Endothelial cell of umbilical vein (primary cell): Measurements from ENCODE around the gene CD48. TPM values are rescaled to one million over a fixed set of nuclear protein-coding genes. Genes with fewer than 3 reads are reported as not detected.

Experiments
- BruUV-seq: library from RNA; stranded (reverse); fragments of 400-500 nt; replicated peaks from 2 replicates; lab custom pipeline; 2021; lab: Mats Ljungman, UMichigan
- CTCF ChIA-PET: fragments of 300-600, 350-600 bp; sonication (Branson Sonifier 250); formaldehyde crosslinking; loops from one replicate; lab custom pipeline; 2021; ENCODE audit warnings: antibody characterized with exemption, inconsistent platforms; lab: Charles Lee
- POLR2A ChIA-PET: fragments of 300-600, 350-600 bp; sonication (Branson Sonifier 250); formaldehyde crosslinking; loops from one replicate; lab custom pipeline; 2021; ENCODE audit warnings: antibody characterized with exemption, inconsistent platforms; lab: Charles Lee
- DNase-seq: peaks from one replicate; pipeline ENCODE4 v3.0.0-alpha.2; 2011; ENCODE audit warnings: low read depth, low spot score
- FAIRE-seq: peaks from 2 replicates; lab custom pipeline; 2011; peaks lifted over from hg19 to GRCh38; lab: Jason Lieb, UNC
- H2AFZ ChIP-seq: 2 replicates; pipeline ENCODE4 v1.6.0; 2012; ENCODE audit warnings: low read depth, low read length, control low read depth, inconsistent platforms
- H3K27ac ChIP-seq: 2 replicates; pipeline ENCODE4 v1.5.1; 2011; ENCODE audit warnings: low read depth, mild to moderate bottlenecking, control low read depth, low read length, moderate library complexity; ENCODE audit not compliant: insufficient read depth
- H3K27me3 ChIP-seq, 2 experiments: 2 replicates each; pipeline versions ENCODE4 v1.6.0 to v1.6.1; 2011; ENCODE audit warnings: low read length in 2 of 2, mixed read lengths in 1 of 2; ENCODE audit not compliant: control insufficient read depth in 2 of 2, insufficient read depth in 2 of 2
- H3K36me3 ChIP-seq, 2 experiments: 2 replicates in 1 of 2; 3 replicates in 1 of 2; pipeline ENCODE4 v1.5.1; 2011; ENCODE audit warnings: low read length in 2 of 2, mild to moderate bottlenecking in 1 of 2, moderate library complexity in 1 of 2; ENCODE audit not compliant: control insufficient read depth in 2 of 2, insufficient read depth in 2 of 2; ENCODE audit errors: extremely low read depth in 1 of 2
- H3K4me1 ChIP-seq: 3 replicates; pipeline ENCODE4 v1.5.1; 2011; ENCODE audit warnings: mild to moderate bottlenecking, low read length; ENCODE audit not compliant: control insufficient read depth, insufficient read depth; ENCODE audit errors: extremely low read depth
- H3K4me2 ChIP-seq: 2 replicates; pipeline ENCODE4 v1.6.1; 2011; ENCODE audit warnings: low read length, control low read depth, mixed read lengths; ENCODE audit not compliant: insufficient read depth
- H3K4me3 ChIP-seq, 3 experiments: fragments of 200-600 bp in 1 of 3; sonication (generic), shearing (Covaris generic) in 1 of 3; replicated peaks in 1 of 3; 2 replicates each; pipeline ENCODE4 v1.5.1; 2011 to 2016; ENCODE audit warnings: control low read depth in 3 of 3, low read length in 3 of 3, mild to moderate bottlenecking in 2 of 3, inconsistent platforms in 1 of 3, low read depth in 1 of 3, moderate library complexity in 1 of 3; ENCODE audit not compliant: insufficient read depth in 1 of 3
- H3K79me2 ChIP-seq: 2 replicates; pipeline ENCODE4 v1.6.0; 2012; ENCODE audit warnings: low read length, inconsistent platforms; ENCODE audit not compliant: control insufficient read depth, insufficient read depth
- H3K9ac ChIP-seq: replicated peaks from 2 replicates; pipeline ENCODE3; 2011; ENCODE audit warnings: low read length, control low read depth; ENCODE audit not compliant: insufficient read depth; ENCODE audit errors: extremely low read depth
- H3K9me1 ChIP-seq: replicated peaks from 3 replicates; pipeline ENCODE4 v1.6.0; 2011; ENCODE audit warnings: mild to moderate bottlenecking, low read length; ENCODE audit not compliant: control insufficient read depth, insufficient read depth; ENCODE audit errors: extremely low read depth
- H3K9me3 ChIP-seq: replicated peaks from 2 replicates; pipeline ENCODE4 v1.5.1; 2012; ENCODE audit warnings: low read length, inconsistent platforms; ENCODE audit not compliant: control insufficient read depth, insufficient read depth
- H4K20me1 ChIP-seq: replicated peaks from 2 replicates; pipeline ENCODE3; 2011; ENCODE audit warnings: mild to moderate bottlenecking, low read length; ENCODE audit not compliant: control insufficient read depth, insufficient read depth; ENCODE audit errors: extremely low read depth
- CTCF ChIP-seq, 2 donors: IDR thresholded peaks; 1 replicate in 1 of 2; 2 replicates in 1 of 2; pipeline ENCODE4 v1.5.1; 2011; ENCODE audit warnings: low read length in 2 of 2, mild to moderate bottlenecking in 2 of 2, moderate library complexity in 2 of 2, control low read depth in 1 of 2, inconsistent platforms in 1 of 2, low read depth in 1 of 2; ENCODE audit not compliant: insufficient read depth in 1 of 2; ENCODE audit errors: extremely low read depth in 1 of 2
- EZH2 ChIP-seq: IDR thresholded peaks from 2 replicates; pipeline ENCODE4 v1.6.1; 2012; ENCODE audit warnings: borderline replicate concordance, low read depth, mild to moderate bottlenecking, moderate library complexity, low read length, inconsistent platforms; ENCODE audit not compliant: severe bottlenecking
- FOS ChIP-seq: IDR thresholded peaks from 2 replicates; pipeline ENCODE4 v1.6.1; 2011; ENCODE audit warnings: mild to moderate bottlenecking, low read length, moderate library complexity, borderline replicate concordance; ENCODE audit not compliant: insufficient read depth
- GATA2 ChIP-seq: IDR thresholded peaks from 2 replicates; pipeline ENCODE4 v1.7.0; 2011; ENCODE audit warnings: low read depth, mild to moderate bottlenecking, moderate library complexity, mixed read lengths, low read length; ENCODE audit not compliant: insufficient read length, insufficient read depth
- JUN ChIP-seq: IDR thresholded peaks from 2 replicates; pipeline ENCODE4 v1.6.1; 2011; ENCODE audit warnings: borderline replicate concordance, low read depth; ENCODE audit not compliant: insufficient read length, insufficient read depth
- MYC ChIP-seq: IDR thresholded peaks from one replicate; pipeline ENCODE4 v1.6.1; 2011; ENCODE audit warnings: mild to moderate bottlenecking, low read depth, low read length
- POLR2A ChIP-seq: IDR thresholded peaks from 2 replicates; pipeline ENCODE4 v1.6.1; 2012; ENCODE audit warnings: low read depth, mild to moderate bottlenecking, control low read depth, low read length
- POLR2AphosphoS5 ChIP-seq: IDR thresholded peaks from 2 replicates; pipeline ENCODE4 v1.6.1; 2012; ENCODE audit warnings: low read depth, mild to moderate bottlenecking, control low read depth, low read length, moderate library complexity; ENCODE audit not compliant: insufficient read depth
- dilution Hi-C: fragments of 300-500 bp; cut with MboI; formaldehyde crosslinking; loops from one replicate; pipeline ENCODE4 v1.15.0; 2019; ENCODE audit warnings: low sequenced_read_pairs; ENCODE audit not compliant: extremely low pct_ligation_motif_present
- intact Hi-C: fragments of 100-400 bp; cut with micrococcal nuclease; formaldehyde crosslinking; loops from one replicate; pipeline ENCODE4 v1.10.0; 2022
- polyA plus RNA-seq, 4 experiments: library from polyadenylated mRNA; depleted of rRNA in 3 of 4; stranded (reverse) in 3 of 4; unstranded in 1 of 4; fragments of >200 nt; gene quantifications; 2 replicates each; pipeline versions ENCODE4 v1.2.1 to v1.2.3, GENCODE V29; 2011 to 2012; ENCODE audit warnings: missing spikeins in 1 of 4
- total RNA-seq: library from RNA; stranded (reverse); gene quantifications from 2 replicates; pipeline ENCODE4 v1.2.3, GENCODE V29; 2021
- TF ChIP-seq, protein P1 (sequence below): IDR thresholded peaks from 2 replicates; pipeline ENCODE4 v1.6.1; 2011; ENCODE audit not compliant: insufficient read depth, insufficient read length

The CD48 gene
- total and polyA plus RNA-seq, 2 donors (not counting 3 experiments of a cell fraction or from before 2014, with no cell fraction given), result not detected

DNA sequence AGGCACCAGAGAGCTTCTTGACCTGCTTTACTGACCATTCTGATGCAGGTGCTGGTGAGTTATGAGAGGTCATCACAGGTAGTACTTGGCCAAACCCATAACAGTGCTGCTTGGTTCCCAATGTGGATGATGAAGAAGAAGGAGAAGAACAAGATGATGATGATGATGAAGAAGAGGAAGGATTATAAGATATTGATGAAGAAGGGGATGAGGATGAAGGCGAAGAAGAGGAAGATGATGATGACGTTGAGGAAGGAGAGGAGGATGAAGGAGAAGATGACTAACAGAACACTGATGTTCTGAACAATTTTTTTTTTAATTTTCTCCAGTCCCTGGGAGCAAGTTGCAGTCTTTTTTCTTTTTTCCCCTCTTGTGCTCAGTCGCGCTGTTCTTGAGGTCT, 40.9 kb downstream of the CD48 start:
- no peaks in the 10 kb centered on the region for H3K36me3 ChIP-seq
- TF ChIP-seq CTCF (IDR thresholded peaks at IDR 0.05; ENCODE audit: extremely low read depth in 1 of 2, insufficient read depth in 1 of 2, low read depth in 1 of 2, low read length in 2 of 2), result no peak
- no peak for TF ChIP-seq JUN
- TF ChIP-seq GATA2, result no peak
- TF ChIP-seq POLR2AphosphoS5, result no peak
- no peak for TF ChIP-seq MYC
- TF ChIP-seq, protein P1, sequence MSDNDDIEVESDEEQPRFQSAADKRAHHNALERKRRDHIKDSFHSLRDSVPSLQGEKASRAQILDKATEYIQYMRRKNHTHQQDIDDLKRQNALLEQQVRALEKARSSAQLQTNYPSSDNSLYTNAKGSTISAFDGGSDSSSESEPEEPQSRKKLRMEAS, result no peak
- no peak for TF ChIP-seq FOS
- no peak for TF ChIP-seq POLR2A
- no peak for TF ChIP-seq EZH2
- H3K27me3 ChIP-seq, result peaks cover 0 to 3% of the 10 kb centered on the region in 2 experiments
- no peak overlapping the region for H3K27ac ChIP-seq
- no peaks in the 10 kb centered on the region for H3K4me1 ChIP-seq
- H2AFZ ChIP-seq, result no peak overlapping the region
- ChIA-PET CTCF (no interaction called here), POLR2A (no interaction called here)
- no peak for FAIRE-seq
- no peaks in the 10 kb centered on the region for H3K9me1 ChIP-seq
- intact Hi-C loops (no loop called here), dilution Hi-C loops (no loop called here)
- no peaks in the 10 kb centered on the region for H3K9me3 ChIP-seq
- no peak for DNase-seq
- H3K4me3 ChIP-seq, result no peak overlapping the region
- no peaks in the 10 kb centered on the region for H4K20me1 ChIP-seq
- H3K4me2 ChIP-seq, result no peak overlapping the region
- no peaks in the 10 kb centered on the region for H3K79me2 ChIP-seq
- BruUV-seq, result no TSS peak
- no peak overlapping the region for H3K9ac ChIP-seq
